Measurements from ENCODE around the gene JAM3.
"Not testable (repeated sequence)": the region's sequence is repeated elsewhere in the genome, so short reads cannot be mapped to it uniquely, and the experiment has no call there.

The JAM3 gene

DNA sequence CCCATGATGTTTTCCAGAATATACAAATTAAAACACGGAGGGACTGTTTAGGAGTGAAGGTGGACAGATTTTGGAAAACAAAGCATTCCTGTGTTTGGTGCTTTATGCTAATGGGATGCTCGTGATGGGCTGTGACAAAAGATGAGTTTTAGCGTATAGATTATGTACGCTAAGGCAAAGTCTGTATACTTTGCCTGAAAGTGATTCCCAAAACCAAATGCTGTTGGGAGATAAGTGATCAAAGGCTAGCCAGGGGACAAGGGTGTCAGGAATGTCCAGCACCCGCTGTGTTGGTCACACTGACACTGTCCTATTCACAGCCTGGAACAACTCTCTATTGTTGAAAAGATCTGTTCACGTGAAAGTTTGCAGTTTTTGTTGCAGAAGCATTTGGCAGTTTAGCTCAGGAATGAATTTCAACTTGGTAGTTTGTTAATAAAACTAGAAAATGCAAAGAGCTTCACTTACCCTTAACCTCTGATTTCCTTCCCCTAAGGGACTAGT, 1.5 kb downstream of the JAM3 start:
- no peaks in the 10 kb centered on the region for H3K9me3 ChIP-seq (ENCODE audit: control insufficient read depth, insufficient read depth, low read length)
- H3K27me3 ChIP-seq (ENCODE audit: control insufficient read depth, insufficient read depth, low read length): peaks cover 11% of the 10 kb centered on the region
- H3K4me1 ChIP-seq (ENCODE audit: control insufficient read depth, insufficient read depth, low read length): peaks cover 4% of the 10 kb centered on the region
- H3K36me3 ChIP-seq (ENCODE audit: control insufficient read depth, insufficient read depth, low read length): no peaks in the 10 kb centered on the region
- H3K9ac ChIP-seq (ENCODE audit: low read depth, low read length): no peak overlapping the region
- no peak overlapping the region for H3K4me3 ChIP-seq (ENCODE audit: low read depth, low read length)

DNA sequence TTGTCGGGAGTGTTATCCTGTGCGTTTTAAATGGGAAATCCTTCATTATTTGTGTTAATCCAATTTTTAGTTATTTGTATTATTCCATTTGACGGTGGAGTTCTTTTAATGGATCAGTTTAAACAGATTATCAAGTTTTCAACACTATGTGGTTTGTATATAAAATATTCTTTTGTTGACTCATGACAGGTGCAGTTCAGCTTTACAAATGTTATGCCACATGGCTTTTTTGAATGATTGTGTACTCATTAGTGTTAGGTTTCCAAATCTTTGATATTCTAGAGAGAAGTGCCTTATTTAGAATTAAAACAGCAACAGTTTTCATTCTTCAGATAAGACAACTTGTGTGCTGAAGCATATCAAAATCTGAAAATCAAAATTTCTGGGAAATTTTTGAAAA, 2.4 kb downstream of the JAM3 start:
- H3K4me1 ChIP-seq (ENCODE audit: control insufficient read depth, insufficient read depth, low read length): peaks cover 4% of the 10 kb centered on the region
- no peak overlapping the region for H3K9ac ChIP-seq (ENCODE audit: low read depth, low read length)
- H3K9me3 ChIP-seq (ENCODE audit: control insufficient read depth, insufficient read depth, low read length): no peaks in the 10 kb centered on the region
- no peaks in the 10 kb centered on the region for H3K36me3 ChIP-seq (ENCODE audit: control insufficient read depth, insufficient read depth, low read length)
- H3K4me3 ChIP-seq (ENCODE audit: low read depth, low read length): no peak overlapping the region
- peaks cover 11% of the 10 kb centered on the region for H3K27me3 ChIP-seq (ENCODE audit: control insufficient read depth, insufficient read depth, low read length)

DNA sequence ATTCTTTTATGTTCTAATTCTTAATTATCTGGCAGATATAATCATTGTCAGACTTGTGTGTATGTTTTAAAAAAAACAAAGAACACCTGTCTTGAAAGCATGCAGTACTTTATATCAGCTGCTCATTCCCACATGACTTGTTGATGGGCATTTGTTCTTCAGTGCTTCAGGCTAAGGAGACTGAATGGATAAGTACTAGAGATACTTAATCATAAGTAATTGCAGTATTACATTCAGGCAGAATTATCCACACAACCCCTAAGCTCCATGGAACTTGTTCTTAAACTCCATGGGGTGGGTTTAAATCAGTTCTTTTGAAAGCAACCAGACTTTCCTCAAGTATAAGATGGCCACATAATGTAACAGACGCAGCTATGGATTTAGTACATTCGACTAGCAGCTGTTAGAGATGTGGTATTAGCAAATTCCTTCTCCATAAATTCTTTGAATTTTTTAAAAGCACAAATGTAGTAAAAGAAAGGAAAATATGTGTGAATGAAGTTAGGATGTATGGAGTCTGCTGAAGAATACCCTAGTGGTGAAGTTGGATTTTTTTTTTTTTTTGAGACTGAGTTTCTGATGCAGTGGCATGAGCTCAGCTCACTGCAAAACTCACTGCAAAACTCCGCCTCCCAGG, 3.0 kb downstream of the JAM3 start:
- no peak overlapping the region for H3K9ac ChIP-seq (ENCODE audit: low read depth, low read length)
- peaks cover 4% of the 10 kb centered on the region for H3K4me1 ChIP-seq (ENCODE audit: control insufficient read depth, insufficient read depth, low read length)
- no peak overlapping the region for H3K4me3 ChIP-seq (ENCODE audit: low read depth, low read length)
- no peaks in the 10 kb centered on the region for H3K36me3 ChIP-seq (ENCODE audit: control insufficient read depth, insufficient read depth, low read length)
- H3K9me3 ChIP-seq (ENCODE audit: control insufficient read depth, insufficient read depth, low read length): no peaks in the 10 kb centered on the region
- H3K27me3 ChIP-seq (ENCODE audit: control insufficient read depth, insufficient read depth, low read length): peaks cover 11% of the 10 kb centered on the region

- Histone ChIP-seq H3K4me3 (ENCODE audit: low read depth, low read length) (no peak overlapping the region), H3K9ac (ENCODE audit: low read depth, low read length) (no peak overlapping the region), H3K9me3 (ENCODE audit: control insufficient read depth, insufficient read depth, low read length) (no peaks in the 10 kb centered on the region), H3K36me3 (ENCODE audit: control insufficient read depth, insufficient read depth, low read length) (no peaks in the 10 kb centered on the region), H3K4me1 (ENCODE audit: control insufficient read depth, insufficient read depth, low read length) (peaks cover 4% of the 10 kb centered on the region), H3K27me3 (ENCODE audit: control insufficient read depth, insufficient read depth, low read length) (peaks cover 11% of the 10 kb centered on the region)
Measured at GRCh38 chr11:134072844-134073243, 4.0 kb downstream of the JAM3 start.

DNA sequence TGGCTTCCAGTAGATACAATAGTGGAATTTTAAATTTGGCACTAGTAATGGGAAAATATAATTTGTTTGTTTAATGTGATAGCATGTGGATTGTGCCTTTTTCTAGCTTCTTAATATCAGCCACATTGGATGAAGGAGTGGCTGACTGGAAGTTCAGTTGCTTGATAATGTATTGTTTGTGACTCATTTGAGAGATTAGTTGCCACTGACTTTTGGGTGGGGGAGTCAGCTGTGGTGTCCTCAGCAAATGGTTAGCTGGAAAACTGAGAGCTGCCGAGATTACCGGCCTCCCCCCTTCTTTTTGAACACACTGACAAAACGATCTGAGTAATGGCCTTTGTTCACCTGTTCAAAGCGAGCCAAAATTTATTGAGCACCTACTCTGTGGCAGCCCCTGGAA, 5.5 kb downstream of the JAM3 start:
- Histone ChIP-seq H3K9ac (ENCODE audit: low read depth, low read length) (no peak overlapping the region), H3K9me3 (ENCODE audit: control insufficient read depth, insufficient read depth, low read length) (no peaks in the 10 kb centered on the region), H3K4me1 (ENCODE audit: control insufficient read depth, insufficient read depth, low read length) (peaks cover 4% of the 10 kb centered on the region), H3K27me3 (ENCODE audit: control insufficient read depth, insufficient read depth, low read length) (peaks cover 11% of the 10 kb centered on the region), H3K36me3 (ENCODE audit: control insufficient read depth, insufficient read depth, low read length) (no peaks in the 10 kb centered on the region), H3K4me3 (ENCODE audit: low read depth, low read length) (no peak overlapping the region)

GRCh38 chr11:134074766-134075165, 5.9 kb downstream of the JAM3 start:
- Histone ChIP-seq H3K9ac (ENCODE audit: low read depth, low read length) (no peak overlapping the region), H3K4me3 (ENCODE audit: low read depth, low read length) (no peak overlapping the region), H3K36me3 (ENCODE audit: control insufficient read depth, insufficient read depth, low read length) (no peaks in the 10 kb centered on the region), H3K9me3 (ENCODE audit: control insufficient read depth, insufficient read depth, low read length) (no peaks in the 10 kb centered on the region), H3K27me3 (ENCODE audit: control insufficient read depth, insufficient read depth, low read length) (peaks cover 8% of the 10 kb centered on the region), H3K4me1 (ENCODE audit: control insufficient read depth, insufficient read depth, low read length) (peaks cover 4% of the 10 kb centered on the region)

DNA sequence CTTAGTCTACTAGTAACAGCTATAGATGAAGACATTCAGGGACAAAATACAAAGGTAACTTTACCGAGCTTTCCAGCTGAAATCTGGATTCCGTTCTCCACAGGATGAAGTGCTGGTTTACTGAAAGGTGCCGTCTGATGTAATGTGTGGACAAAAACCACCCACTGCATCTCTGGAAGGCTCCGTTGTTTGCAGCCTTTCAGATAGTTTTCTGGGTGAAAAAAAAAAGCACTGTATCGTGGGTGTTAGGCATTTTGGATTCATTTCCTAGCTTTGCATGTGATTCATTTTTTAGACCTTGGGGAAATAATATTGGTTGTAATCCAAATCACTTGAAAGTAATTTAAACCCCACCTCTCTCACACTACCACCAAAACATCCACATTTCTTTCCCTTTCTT, 10.4 kb downstream of the JAM3 start:
- Histone ChIP-seq H3K36me3 (ENCODE audit: control insufficient read depth, insufficient read depth, low read length) (no peaks in the 10 kb centered on the region), H3K4me1 (ENCODE audit: control insufficient read depth, insufficient read depth, low read length) (no peaks in the 10 kb centered on the region), H3K27me3 (ENCODE audit: control insufficient read depth, insufficient read depth, low read length) (no peaks in the 10 kb centered on the region), H3K9ac (ENCODE audit: low read depth, low read length) (no peak overlapping the region), H3K9me3 (ENCODE audit: control insufficient read depth, insufficient read depth, low read length) (peaks cover 3% of the 10 kb centered on the region), H3K4me3 (ENCODE audit: low read depth, low read length) (no peak overlapping the region)

- H3K9me3 ChIP-seq (ENCODE audit: control insufficient read depth, insufficient read depth, low read length); H3K9ac ChIP-seq (ENCODE audit: low read depth, low read length); H3K4me1 ChIP-seq (ENCODE audit: control insufficient read depth, insufficient read depth, low read length); H3K36me3 ChIP-seq (ENCODE audit: control insufficient read depth, insufficient read depth, low read length); H3K27me3 ChIP-seq (ENCODE audit: control insufficient read depth, insufficient read depth, low read length); H3K4me3 ChIP-seq (ENCODE audit: low read depth, low read length): not testable (repeated sequence)
Measured at GRCh38 chr11:134081258-134081657, 12.4 kb downstream of the JAM3 start.

GRCh38 chr11:134082990-134083389, 14.1 kb downstream of the JAM3 start:
- no peak overlapping the region for H3K4me3 ChIP-seq (ENCODE audit: low read depth, low read length)
- no peaks in the 10 kb centered on the region for H3K4me1 ChIP-seq (ENCODE audit: control insufficient read depth, insufficient read depth, low read length)
- no peaks in the 10 kb centered on the region for H3K36me3 ChIP-seq (ENCODE audit: control insufficient read depth, insufficient read depth, low read length)
- no peaks in the 10 kb centered on the region for H3K27me3 ChIP-seq (ENCODE audit: control insufficient read depth, insufficient read depth, low read length)
- H3K9ac ChIP-seq (ENCODE audit: low read depth, low read length): no peak overlapping the region
- H3K9me3 ChIP-seq (ENCODE audit: control insufficient read depth, insufficient read depth, low read length): peaks cover 3% of the 10 kb centered on the region

DNA sequence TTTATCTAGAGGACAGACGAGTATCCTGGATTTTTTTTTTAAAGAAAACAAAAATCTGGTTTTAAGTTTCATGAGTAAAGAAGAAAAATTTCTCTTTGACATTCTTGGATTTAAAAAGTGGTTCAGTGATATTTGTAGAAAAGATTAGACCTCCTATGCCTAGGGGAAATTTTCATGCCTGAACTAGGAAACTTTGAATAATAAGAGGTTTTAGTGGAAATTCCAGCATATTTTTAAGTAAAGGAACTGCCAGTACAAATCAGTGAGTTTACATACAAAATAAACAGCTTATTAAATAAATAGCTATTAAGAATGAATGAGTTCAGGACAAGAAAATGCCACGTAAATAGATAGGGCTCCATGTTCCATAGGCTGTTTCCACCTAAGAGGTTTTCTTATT, 17.5 kb downstream of the JAM3 start:
- Histone ChIP-seq H3K4me3 (ENCODE audit: low read depth, low read length) (no peak overlapping the region), H3K9ac (ENCODE audit: low read depth, low read length) (no peak overlapping the region), H3K27me3 (ENCODE audit: control insufficient read depth, insufficient read depth, low read length) (no peaks in the 10 kb centered on the region), H3K4me1 (ENCODE audit: control insufficient read depth, insufficient read depth, low read length) (no peaks in the 10 kb centered on the region), H3K9me3 (ENCODE audit: control insufficient read depth, insufficient read depth, low read length) (peaks cover under 1% of the 10 kb centered on the region), H3K36me3 (ENCODE audit: control insufficient read depth, insufficient read depth, low read length) (no peaks in the 10 kb centered on the region)

DNA sequence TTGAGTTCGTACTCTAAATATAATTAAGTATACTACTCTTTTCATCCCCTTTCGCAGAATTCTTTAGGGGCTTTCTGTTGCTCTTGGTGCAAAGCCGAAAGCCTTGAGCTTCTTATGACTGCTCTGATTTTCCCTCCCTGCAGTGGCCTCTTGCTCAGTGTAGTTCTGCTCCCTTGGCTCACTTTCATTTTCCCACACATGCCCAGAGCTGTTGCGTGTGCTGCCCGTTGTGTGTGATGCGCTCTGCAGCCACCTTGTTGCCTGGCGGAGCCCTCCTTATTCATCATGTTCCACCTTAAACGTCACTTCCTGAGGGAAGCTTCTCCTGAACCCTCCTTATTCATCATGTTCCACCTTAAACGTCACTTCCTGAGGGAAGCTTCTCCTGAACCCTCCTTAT, 23.1 kb downstream of the JAM3 start:
- H3K9ac ChIP-seq (ENCODE audit: low read depth, low read length); H3K36me3 ChIP-seq (ENCODE audit: control insufficient read depth, insufficient read depth, low read length); H3K4me1 ChIP-seq (ENCODE audit: control insufficient read depth, insufficient read depth, low read length); H3K9me3 ChIP-seq (ENCODE audit: control insufficient read depth, insufficient read depth, low read length); H3K4me3 ChIP-seq (ENCODE audit: low read depth, low read length); H3K27me3 ChIP-seq (ENCODE audit: control insufficient read depth, insufficient read depth, low read length): not testable (repeated sequence)

GRCh38 chr11:134097166-134097565, 28.3 kb downstream of the JAM3 start:
- no peaks in the 10 kb centered on the region for H3K36me3 ChIP-seq (ENCODE audit: control insufficient read depth, insufficient read depth, low read length)
- H3K4me1 ChIP-seq (ENCODE audit: control insufficient read depth, insufficient read depth, low read length): peaks cover 4% of the 10 kb centered on the region
- no peak overlapping the region for H3K4me3 ChIP-seq (ENCODE audit: low read depth, low read length)
- H3K9ac ChIP-seq (ENCODE audit: low read depth, low read length): no peak overlapping the region
- no peaks in the 10 kb centered on the region for H3K27me3 ChIP-seq (ENCODE audit: control insufficient read depth, insufficient read depth, low read length)
- peaks cover 7% of the 10 kb centered on the region for H3K9me3 ChIP-seq (ENCODE audit: control insufficient read depth, insufficient read depth, low read length)
